ENCODE results near the gene BCAP31.
A peak's percentile ranks its signal among the peaks of the same experiment; 100 is the strongest.

The BCAP31 gene

DNA sequence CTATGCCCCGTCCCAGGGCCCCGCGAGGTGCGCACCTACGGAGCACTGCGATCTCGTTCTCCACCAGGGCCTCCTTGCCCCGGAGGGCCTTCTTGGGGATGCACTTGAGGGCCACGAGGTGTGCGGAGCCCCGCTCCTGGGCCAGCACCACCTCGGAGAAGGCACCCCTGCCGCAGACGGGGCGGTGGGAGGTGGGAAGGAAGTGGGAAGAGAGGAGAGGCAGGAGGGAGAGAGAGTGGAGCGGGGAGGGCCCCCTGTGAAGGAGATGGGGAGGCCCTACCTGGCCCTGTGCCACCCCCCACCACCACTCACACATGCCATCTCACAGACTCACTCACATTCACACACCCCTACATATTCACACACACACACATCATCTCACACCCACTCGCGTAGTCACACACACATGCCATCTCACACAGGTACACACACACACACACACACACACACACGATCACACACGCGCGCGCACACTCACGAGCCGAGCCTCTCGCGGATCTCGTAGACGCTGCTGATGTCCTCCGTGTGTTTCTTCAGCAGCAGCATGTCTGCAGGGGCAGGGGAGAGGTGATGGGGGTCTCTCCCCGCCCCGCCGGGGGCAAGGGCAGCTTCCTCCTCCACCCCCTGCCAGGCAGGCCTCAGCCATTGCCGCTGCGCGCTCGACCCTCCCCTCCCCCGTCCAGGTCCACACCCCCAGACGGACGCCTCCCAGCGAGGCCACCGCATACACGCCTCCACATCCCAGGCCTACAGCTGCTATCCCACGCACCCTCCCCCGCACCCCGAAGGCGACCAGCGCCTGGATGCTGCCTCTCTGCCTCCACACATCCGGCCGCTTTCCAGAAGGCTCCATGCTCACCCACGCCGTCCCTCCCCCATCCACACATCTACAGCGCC is 51.4 kb downstream of the BCAP31 start:
- Mint-ChIP-seq H3K36me3 (no peaks in the 10 kb centered on the region), H3K4me3 (peak overlapping the region; percentile 60), H3K27me3 (peaks cover 10% of the 10 kb centered on the region), H3K4me1 (ENCODE audit: low read depth) (peaks cover 7% of the 10 kb centered on the region), H3K27ac (no peak overlapping the region), H3K9me3 (ENCODE audit: low read depth) (no peaks in the 10 kb centered on the region)

- Mint-ChIP-seq H3K9me3 (ENCODE audit: low read depth) (no peaks in the 10 kb centered on the region), H3K4me1 (ENCODE audit: low read depth) (peaks cover 10% of the 10 kb centered on the region), H3K4me3 (no peak overlapping the region), H3K27me3 (peaks cover 10% of the 10 kb centered on the region), H3K36me3 (no peaks in the 10 kb centered on the region), H3K27ac (no peak overlapping the region)
Observed at GRCh38 chrX:153671589-153672530, 52.3 kb downstream of the BCAP31 start.

GRCh38 chrX:153670748-153671588 is 53.2 kb downstream of the BCAP31 start:
- Mint-ChIP-seq H3K36me3 (no peaks in the 10 kb centered on the region), H3K9me3 (ENCODE audit: low read depth) (no peaks in the 10 kb centered on the region), H3K4me1 (ENCODE audit: low read depth) (peaks cover 10% of the 10 kb centered on the region), H3K27me3 (peaks cover 8% of the 10 kb centered on the region), H3K27ac (no peak overlapping the region), H3K4me3 (no peak overlapping the region)

DNA sequence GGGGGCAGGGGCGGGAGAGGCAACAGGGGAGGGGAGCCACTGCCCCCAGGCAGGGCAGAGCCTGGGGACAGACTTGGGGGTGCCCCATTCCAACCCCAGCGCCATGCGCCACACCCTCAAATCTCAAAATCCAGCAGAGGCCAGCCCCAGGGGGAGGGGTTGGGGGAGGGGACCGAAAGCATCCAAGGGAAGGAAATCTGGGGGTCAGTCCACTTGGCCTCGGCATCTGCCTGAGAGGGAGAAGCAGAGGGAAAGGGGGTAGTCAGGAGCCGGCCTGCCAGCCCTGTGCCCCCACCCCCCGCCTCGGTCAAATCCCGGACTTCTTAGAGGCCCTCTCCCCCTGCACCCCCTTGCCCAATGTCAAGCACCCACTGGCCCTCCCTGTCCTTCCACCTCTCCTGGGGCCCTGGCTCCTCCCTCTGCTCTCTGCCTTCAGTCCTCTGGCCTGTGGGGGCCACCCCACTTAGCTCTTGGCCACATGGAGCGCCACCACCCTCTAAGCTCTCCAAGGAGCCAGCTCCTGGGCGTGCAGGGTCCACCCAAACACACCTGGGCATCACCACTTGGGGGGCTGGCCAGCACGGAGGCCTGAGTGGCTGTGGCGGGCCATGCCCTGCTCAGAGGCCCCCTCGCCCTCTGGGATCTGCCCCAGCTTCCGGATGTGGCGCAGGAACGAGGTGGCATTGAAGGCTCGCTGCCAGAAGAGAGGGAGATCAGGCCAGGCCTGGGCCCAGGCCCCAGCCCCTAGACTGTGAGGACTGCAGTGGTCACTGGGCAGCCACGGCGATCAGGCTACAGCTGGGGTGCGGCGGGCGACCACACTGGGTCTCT is 54.1 kb downstream of the BCAP31 start:
- Mint-ChIP-seq H3K27ac (no peak overlapping the region), H3K27me3 (peaks cover 8% of the 10 kb centered on the region), H3K4me1 (ENCODE audit: low read depth) (peaks cover 10% of the 10 kb centered on the region), H3K9me3 (ENCODE audit: low read depth) (no peaks in the 10 kb centered on the region), H3K36me3 (no peaks in the 10 kb centered on the region), H3K4me3 (no peak overlapping the region)

DNA sequence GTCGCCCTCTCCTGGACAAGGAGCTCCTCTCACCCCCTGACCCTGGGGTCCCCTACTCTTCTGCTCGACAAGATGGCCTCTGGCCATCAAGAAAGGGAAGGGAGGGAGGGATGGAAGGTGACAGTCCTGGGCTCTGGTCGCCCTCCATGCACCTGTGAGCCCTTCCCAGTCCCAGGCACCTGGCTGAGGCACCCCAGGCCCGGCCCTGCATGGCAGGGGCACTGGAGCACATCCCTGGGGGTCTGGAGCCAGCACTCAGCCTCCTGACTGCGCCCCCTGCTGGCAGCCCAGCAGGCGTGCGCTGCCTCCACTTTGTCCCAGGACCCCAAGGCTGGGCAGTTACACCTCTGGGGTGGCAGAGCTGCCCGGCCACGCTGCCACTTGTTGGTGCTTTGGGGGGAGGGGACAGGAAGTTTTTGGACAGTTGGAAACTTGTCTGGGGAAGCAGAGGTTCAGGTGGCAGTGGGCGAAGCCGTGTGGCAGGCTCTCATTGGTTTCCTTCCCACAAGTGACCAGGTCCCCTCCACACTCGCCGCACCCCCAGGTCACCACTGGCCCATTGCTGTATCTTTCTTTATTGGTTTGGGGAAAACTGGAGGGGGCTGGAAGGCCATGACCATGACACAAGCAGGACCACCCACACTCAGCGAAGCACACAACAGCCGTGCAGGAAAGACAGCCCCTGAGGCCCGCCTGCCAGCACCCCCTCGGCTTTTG is 54.9 kb downstream of the BCAP31 start:
- Mint-ChIP-seq H3K4me1 (ENCODE audit: low read depth) (peaks cover 10% of the 10 kb centered on the region), H3K9me3 (ENCODE audit: low read depth) (no peaks in the 10 kb centered on the region), H3K36me3 (no peaks in the 10 kb centered on the region), H3K27ac (no peak overlapping the region), H3K4me3 (no peak overlapping the region), H3K27me3 (peaks cover 5% of the 10 kb centered on the region)

DNA sequence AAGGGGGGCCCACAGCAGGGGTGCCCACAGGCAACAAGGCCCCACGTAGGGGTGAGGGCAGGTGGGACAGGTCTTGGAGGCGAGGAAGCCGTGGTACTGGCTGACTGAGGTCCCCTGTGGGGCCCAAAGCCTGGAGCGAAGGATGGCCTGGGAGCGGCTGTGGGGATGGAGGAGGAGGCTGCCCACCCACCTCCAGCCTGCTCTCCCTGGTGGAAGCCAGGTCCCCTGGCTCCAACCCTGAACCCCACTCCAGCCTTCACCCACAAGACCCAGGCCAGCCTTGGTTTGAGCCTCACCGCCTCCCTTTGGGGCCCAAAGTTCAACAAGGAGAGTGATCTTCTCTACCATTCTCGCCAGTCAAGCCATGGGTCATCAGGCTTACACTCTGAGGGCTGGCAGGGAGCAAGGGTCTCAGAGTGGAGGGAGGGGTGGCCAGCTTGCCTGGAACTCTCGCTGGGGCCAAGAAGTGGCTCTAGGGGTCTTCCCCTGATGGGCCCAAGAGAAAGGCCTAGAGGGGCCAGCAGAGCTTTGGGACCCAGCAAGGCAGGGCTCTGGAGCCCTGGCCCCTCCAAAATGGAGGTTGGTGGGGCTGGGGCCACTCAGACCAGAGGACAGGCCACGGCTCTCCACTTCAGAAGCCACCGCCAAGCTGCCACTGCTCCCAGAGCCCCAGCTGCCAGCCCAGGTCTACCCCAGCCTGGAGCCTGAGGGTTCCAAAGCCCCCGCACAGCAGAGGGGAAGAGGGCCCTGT is 55.6 kb downstream of the BCAP31 start:
- Mint-ChIP-seq H3K36me3 (no peaks in the 10 kb centered on the region), H3K9me3 (ENCODE audit: low read depth) (no peaks in the 10 kb centered on the region), H3K27ac (no peak overlapping the region), H3K4me1 (ENCODE audit: low read depth) (peaks cover 8% of the 10 kb centered on the region), H3K4me3 (no peak overlapping the region), H3K27me3 (peaks cover 2% of the 10 kb centered on the region)

DNA sequence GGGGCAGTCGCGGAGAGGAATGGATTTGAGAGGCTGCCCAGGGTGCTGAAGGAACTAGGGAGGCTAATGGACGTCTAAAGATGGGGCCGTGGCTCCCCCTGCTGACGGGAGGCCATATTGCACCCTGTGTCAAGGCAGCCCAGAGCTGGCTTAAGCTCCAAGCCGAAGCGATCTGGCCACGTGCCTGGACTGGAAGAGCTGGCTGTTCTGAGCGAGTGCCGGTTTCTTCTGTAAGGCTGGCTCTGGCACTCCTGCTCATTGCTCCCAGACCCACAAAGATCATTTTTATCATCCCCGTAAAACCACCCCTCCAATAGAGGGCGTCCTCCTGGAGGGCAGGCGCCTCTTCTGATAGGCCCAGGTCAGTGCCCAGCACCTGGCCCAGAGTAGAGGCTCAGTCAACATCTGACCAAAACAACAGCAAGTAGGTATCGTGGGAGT is 56.2 kb downstream of the BCAP31 start:
- peak overlapping the region; percentile 78 for H3K4me3 Mint-ChIP-seq
- H3K27me3 Mint-ChIP-seq = peaks cover 2% of the 10 kb centered on the region

DNA sequence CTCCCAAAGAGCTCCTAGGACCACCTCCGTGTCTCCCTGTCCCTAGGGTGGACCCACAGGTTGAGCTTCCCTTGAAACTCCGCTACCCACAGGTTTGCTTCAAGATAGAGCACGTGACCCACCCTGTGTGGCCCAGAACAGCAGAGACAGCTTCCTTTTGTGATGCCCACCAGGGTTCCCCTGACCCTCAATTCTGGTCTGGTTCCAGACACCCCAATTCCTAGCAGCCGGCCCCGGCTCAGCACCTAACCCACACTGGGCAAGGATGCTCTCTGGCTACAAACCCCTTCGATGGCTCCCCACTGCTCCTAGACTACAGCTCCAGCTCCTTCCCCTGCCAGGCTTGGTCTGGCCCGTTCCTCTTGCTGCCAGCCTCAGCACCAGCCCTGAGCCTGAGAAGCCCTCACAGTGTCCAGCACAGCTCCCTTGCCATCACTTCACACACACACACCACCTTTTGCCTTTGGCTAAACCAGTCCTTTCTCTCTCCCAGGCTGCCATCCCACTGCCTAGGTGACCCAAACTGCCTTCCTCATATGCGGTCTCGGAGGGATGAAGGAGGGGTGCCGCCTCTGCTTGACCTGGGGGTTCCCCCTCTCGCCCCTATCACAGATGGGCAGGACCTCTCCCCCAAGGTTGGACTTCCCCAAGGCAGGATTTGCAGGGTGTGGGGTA is 56.8 kb downstream of the BCAP31 start:
- Mint-ChIP-seq H3K27ac (no peak overlapping the region), H3K27me3 (peaks cover 2% of the 10 kb centered on the region), H3K4me3 (peak overlapping the region; percentile 78), H3K36me3 (no peaks in the 10 kb centered on the region), H3K9me3 (ENCODE audit: low read depth) (no peaks in the 10 kb centered on the region), H3K4me1 (ENCODE audit: low read depth) (peaks cover 7% of the 10 kb centered on the region)

More for the DNA sequence above, 56.2 kb downstream of the BCAP31 start:
- Mint-ChIP-seq H3K27ac (no peak overlapping the region), H3K4me1 (ENCODE audit: low read depth) (peaks cover 8% of the 10 kb centered on the region), H3K36me3 (no peaks in the 10 kb centered on the region), H3K9me3 (ENCODE audit: low read depth) (no peaks in the 10 kb centered on the region)

GRCh38 chrX:153665726-153666306 is 58.4 kb downstream of the BCAP31 start:
- Mint-ChIP-seq H3K27me3 (peaks cover 5% of the 10 kb centered on the region), H3K4me1 (ENCODE audit: low read depth) (peaks cover 7% of the 10 kb centered on the region), H3K27ac (no peak overlapping the region), H3K36me3 (no peaks in the 10 kb centered on the region), H3K9me3 (ENCODE audit: low read depth) (no peaks in the 10 kb centered on the region), H3K4me3 (no peak overlapping the region)

DNA sequence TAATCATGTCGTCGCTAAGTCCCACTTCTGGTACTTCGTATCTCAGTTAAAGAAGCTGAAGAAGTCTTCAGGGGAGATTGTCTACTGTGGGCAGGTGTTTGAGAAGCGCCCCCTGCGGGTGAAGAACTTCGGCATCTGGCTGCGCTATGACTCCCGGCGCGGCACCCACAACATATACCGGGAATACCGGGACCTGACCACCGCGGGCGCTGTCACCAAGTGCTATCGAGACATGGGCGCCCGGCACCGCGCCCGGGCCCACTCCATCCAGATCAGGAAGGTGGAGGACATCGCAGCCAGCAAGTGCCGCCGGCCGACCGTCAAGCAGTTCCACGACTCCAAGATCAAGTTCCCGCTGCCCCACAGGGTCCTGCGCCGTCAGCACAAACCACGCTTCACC is 61.9 kb downstream of the BCAP31 start:
- Mint-ChIP-seq H3K27me3 (peaks cover 5% of the 10 kb centered on the region), H3K4me1 (ENCODE audit: low read depth) (no peaks in the 10 kb centered on the region), H3K9me3 (ENCODE audit: low read depth) (no peaks in the 10 kb centered on the region), H3K4me3 (peak overlapping the region; percentile 44), H3K36me3 (no peaks in the 10 kb centered on the region), H3K27ac (no peak overlapping the region)

DNA sequence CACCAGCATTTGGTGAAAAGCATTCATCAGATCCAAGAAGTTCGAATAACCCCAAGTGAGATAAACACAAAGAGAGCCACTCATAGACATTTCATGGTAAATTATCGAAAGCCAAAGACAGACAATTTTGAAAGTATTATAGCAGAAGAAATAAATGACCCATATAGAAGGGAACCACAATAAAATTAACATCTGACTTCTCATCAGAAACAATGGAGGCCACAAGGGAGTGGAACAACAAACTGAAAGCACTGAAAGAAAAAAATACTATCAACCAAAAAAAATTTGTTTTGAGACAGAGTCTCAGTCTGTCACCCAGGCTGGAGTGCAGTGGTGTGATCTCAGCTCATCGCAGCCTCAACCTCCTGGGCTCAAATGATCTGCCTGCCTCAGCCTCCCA is 64.9 kb downstream of the BCAP31 start:
- Mint-ChIP-seq H3K9me3 (ENCODE audit: low read depth) (no peaks in the 10 kb centered on the region), H3K27me3 (peaks cover 5% of the 10 kb centered on the region), H3K36me3 (no peaks in the 10 kb centered on the region), H3K4me3 (no peak overlapping the region), H3K4me1 (ENCODE audit: low read depth) (no peaks in the 10 kb centered on the region), H3K27ac (no peak overlapping the region)

DNA sequence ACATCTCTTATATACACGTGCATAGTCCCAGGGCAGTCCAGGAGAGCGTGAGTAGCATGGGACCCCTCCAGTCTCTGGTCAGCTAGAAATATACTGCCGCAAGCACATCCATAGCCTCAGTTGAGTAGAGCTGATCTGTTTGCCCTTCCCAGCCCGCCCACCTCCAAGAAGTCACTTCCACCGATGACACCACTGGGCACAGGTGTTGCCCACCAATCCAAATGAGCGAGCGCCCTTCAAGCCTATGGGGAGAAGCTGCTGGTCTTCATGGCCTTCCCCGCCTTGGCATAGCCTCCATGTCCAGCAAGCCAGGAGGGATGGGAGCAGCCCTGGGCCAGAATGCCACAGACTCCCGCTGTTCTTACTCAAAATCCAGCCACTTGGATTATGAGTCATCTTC is 67.0 kb downstream of the BCAP31 start:
- no peaks in the 10 kb centered on the region for H3K9me3 Mint-ChIP-seq (ENCODE audit: low read depth)
- no peaks in the 10 kb centered on the region for H3K4me1 Mint-ChIP-seq (ENCODE audit: low read depth)
- H3K4me3 Mint-ChIP-seq = no peak overlapping the region
- H3K27ac Mint-ChIP-seq = no peak overlapping the region
- peaks cover 4% of the 10 kb centered on the region for H3K27me3 Mint-ChIP-seq
- no peaks in the 10 kb centered on the region for H3K36me3 Mint-ChIP-seq

All from activated naive CD8-positive, alpha-beta T cell (primary cell).